ENCODE measurements around the gene SAA1. TPM values are rescaled to one million over a fixed set of nuclear protein-coding genes. Genes with fewer than 3 reads are reported as not detected.
"Not testable (repeated sequence)": the region's sequence is repeated elsewhere in the genome, so short reads cannot be mapped to it uniquely, and the experiment has no call there.

SAA1 gene
- polyA plus RNA-seq, 3 donors: not detected

GRCh38 chr11:18259259-18259658 is 6.8 kb upstream of the SAA1 start:
- H3K9me3 Mint-ChIP-seq: peaks cover 0 to 2% (median 0%) of the 10 kb centered on the region in 7 donors
- no peak overlapping the region for H3K4me3 Mint-ChIP-seq
- peaks cover 0 to 4% of the 10 kb centered on the region in 2 donors for H3K4me1 ChIP-seq (ENCODE audit: control insufficient read depth in 1 of 2, insufficient read depth in 2 of 2, low read length in 2 of 2)
- H3K79me2 ChIP-seq (ENCODE audit: insufficient read depth, low read length): no peaks in the 10 kb centered on the region
- peaks cover 0 to 4% of the 10 kb centered on the region in 2 donors for H3K27me3 ChIP-seq (ENCODE audit: control insufficient read depth in 2 of 2, insufficient read depth in 2 of 2, low read length in 2 of 2)
- H3K9me3 ChIP-seq (replicated peaks in 1 of 2; ENCODE audit: control insufficient read depth in 1 of 2, insufficient read depth in 1 of 2, low read length in 2 of 2): no peaks in the 10 kb centered on the region
- no peak overlapping the region for H2AFZ ChIP-seq (ENCODE audit: insufficient read depth, low read depth, low read length, poor library complexity, severe bottlenecking)
- TF ChIP-seq CTCF (IDR thresholded peaks at IDR 0.05): no peak
- DNase-seq: no peak
- no peaks in the 10 kb centered on the region for H4K20me1 ChIP-seq (ENCODE audit: insufficient read depth, low read length)
- H3K36me3 Mint-ChIP-seq: no peaks in the 10 kb centered on the region
- no peaks in the 10 kb centered on the region for H3K36me3 ChIP-seq (replicated peaks in 1 of 2; ENCODE audit: control insufficient read depth in 1 of 2, insufficient read depth in 2 of 2, low read length in 2 of 2)
- intact Hi-C loops (cut with micrococcal nuclease): no loop called here
- H3K27ac Mint-ChIP-seq: no peak overlapping the region
- H3K4me3 ChIP-seq (replicated peaks in 1 of 3; ENCODE audit: low read depth in 2 of 3, low read length in 3 of 3): no peak overlapping the region
- H3K27me3 Mint-ChIP-seq (ENCODE audit: low read depth in 3 of 3): peaks cover 0 to 5% (median 2%) of the 10 kb centered on the region in 3 donors
- no peak overlapping the region for H3K27ac ChIP-seq (ENCODE audit: low read depth in 1 of 2, low read length in 2 of 2)
- H3K4me1 Mint-ChIP-seq: peaks cover 10% of the 10 kb centered on the region
- no peak overlapping the region for H3K9ac ChIP-seq (ENCODE audit: insufficient read depth, low read length, poor library complexity, severe bottlenecking)
- H3K4me2 ChIP-seq (replicated peaks; ENCODE audit: extremely low read depth, low read length, poor library complexity, severe bottlenecking): no peak overlapping the region

GRCh38 chr11:18261721-18262120 is 4.3 kb upstream of the SAA1 start:
- Mint-ChIP-seq H3K4me3 (no peak overlapping the region), H3K4me1 (peaks cover 22% of the 10 kb centered on the region), H3K36me3 (no peaks in the 10 kb centered on the region), H3K27ac (no peak overlapping the region), H3K9me3 (peaks cover 0 to 5% (median 3%) of the 10 kb centered on the region in 7 donors), H3K27me3 (ENCODE audit: low read depth in 3 of 3) (peaks cover 0 to 3% (median 2%) of the 10 kb centered on the region in 3 donors)
- peaks cover 0 to 4% of the 10 kb centered on the region in 2 donors for H3K27me3 ChIP-seq (ENCODE audit: control insufficient read depth in 2 of 2, insufficient read depth in 2 of 2, low read length in 2 of 2)
- 100% methylated on average over 1 of the region's 14 CpGs for WGBS (ENCODE audit: insufficient coverage)
- H4K20me1 ChIP-seq (ENCODE audit: insufficient read depth, low read length): no peaks in the 10 kb centered on the region
- H3K9me3 ChIP-seq (replicated peaks in 1 of 2; ENCODE audit: control insufficient read depth in 1 of 2, insufficient read depth in 1 of 2, low read length in 2 of 2): peaks cover 0 to 6% of the 10 kb centered on the region in 2 donors
- no peak for DNase-seq
- no peak overlapping the region for H3K4me2 ChIP-seq (replicated peaks; ENCODE audit: extremely low read depth, low read length, poor library complexity, severe bottlenecking)
- H3K9ac ChIP-seq (ENCODE audit: insufficient read depth, low read length, poor library complexity, severe bottlenecking): no peak overlapping the region
- intact Hi-C loops (cut with micrococcal nuclease): no loop called here
- no peaks in the 10 kb centered on the region for H3K36me3 ChIP-seq (replicated peaks in 1 of 2; ENCODE audit: control insufficient read depth in 1 of 2, insufficient read depth in 2 of 2, low read length in 2 of 2)
- no peaks in the 10 kb centered on the region for H3K79me2 ChIP-seq (ENCODE audit: insufficient read depth, low read length)
- no peak overlapping the region for H3K27ac ChIP-seq (ENCODE audit: low read depth in 1 of 2, low read length in 2 of 2)
- no peak for TF ChIP-seq CTCF (IDR thresholded peaks at IDR 0.05)
- H2AFZ ChIP-seq (ENCODE audit: insufficient read depth, low read depth, low read length, poor library complexity, severe bottlenecking): no peak overlapping the region
- H3K4me1 ChIP-seq (ENCODE audit: control insufficient read depth in 1 of 2, insufficient read depth in 2 of 2, low read length in 2 of 2): peaks cover 10 to 13% of the 10 kb centered on the region in 2 donors
- no peak overlapping the region for H3K4me3 ChIP-seq (replicated peaks in 1 of 3; ENCODE audit: low read depth in 2 of 3, low read length in 3 of 3)

GRCh38 chr11:18262681-18263350 is 3.2 kb upstream of the SAA1 start:
- H3K4me2 ChIP-seq (replicated peaks; ENCODE audit: extremely low read depth, low read length, poor library complexity, severe bottlenecking); H3K79me2 ChIP-seq (ENCODE audit: insufficient read depth, low read length); intact Hi-C loops (cut with micrococcal nuclease); H3K9ac ChIP-seq (ENCODE audit: insufficient read depth, low read length, poor library complexity, severe bottlenecking); H3K36me3 Mint-ChIP-seq; H2AFZ ChIP-seq (ENCODE audit: insufficient read depth, low read depth, low read length, poor library complexity, severe bottlenecking); H3K27ac Mint-ChIP-seq; H3K9me3 Mint-ChIP-seq; H3K4me3 Mint-ChIP-seq; H3K9me3 ChIP-seq (replicated peaks in 1 of 2; ENCODE audit: control insufficient read depth in 1 of 2, insufficient read depth in 1 of 2, low read length in 2 of 2); H3K27me3 ChIP-seq (ENCODE audit: control insufficient read depth in 2 of 2, insufficient read depth in 2 of 2, low read length in 2 of 2); H3K4me3 ChIP-seq (replicated peaks in 1 of 3; ENCODE audit: low read depth in 2 of 3, low read length in 3 of 3); DNase-seq; H3K36me3 ChIP-seq (replicated peaks in 1 of 2; ENCODE audit: control insufficient read depth in 1 of 2, insufficient read depth in 2 of 2, low read length in 2 of 2); H3K27me3 Mint-ChIP-seq (ENCODE audit: low read depth in 3 of 3); H3K27ac ChIP-seq (ENCODE audit: low read depth in 1 of 2, low read length in 2 of 2); H4K20me1 ChIP-seq (ENCODE audit: insufficient read depth, low read length): not testable (repeated sequence)
- 91% methylated on average over 4 of the region's 8 CpGs for WGBS (ENCODE audit: insufficient coverage)
- peaks cover 10 to 13% of the 10 kb centered on the region in 2 donors for H3K4me1 ChIP-seq (ENCODE audit: control insufficient read depth in 1 of 2, insufficient read depth in 2 of 2, low read length in 2 of 2)
- peaks cover 26% of the 10 kb centered on the region for H3K4me1 Mint-ChIP-seq

Data from CD14-positive monocyte (primary cell).